Measurements from ENCODE around the gene ARPC4.

- TF ChIP-seq MAX (IDR thresholded peaks at IDR 0.05; ENCODE audit: low read depth, low read length) (no peak), CTCF (IDR thresholded peaks at IDR 0.05; ENCODE audit: low read depth, low read length) (no peak), MYC (IDR thresholded peaks at IDR 0.05; ENCODE audit: low read depth, low read length) (no peak)
These were observed 42.1 kb upstream of the ARPC4 start for GRCh38 chr3:9750556-9751411.
